GM18526 (cell line): ENCODE measurements around the gene SPIRE1.

Source experiments
- POLR2A ChIP-seq: IDR thresholded peaks from 3 replicates; pipeline ENCODE4 v1.6.1; 2011; ENCODE audit not compliant: insufficient read length; ENCODE audit errors: extremely low read depth

The SPIRE1 gene

DNA sequence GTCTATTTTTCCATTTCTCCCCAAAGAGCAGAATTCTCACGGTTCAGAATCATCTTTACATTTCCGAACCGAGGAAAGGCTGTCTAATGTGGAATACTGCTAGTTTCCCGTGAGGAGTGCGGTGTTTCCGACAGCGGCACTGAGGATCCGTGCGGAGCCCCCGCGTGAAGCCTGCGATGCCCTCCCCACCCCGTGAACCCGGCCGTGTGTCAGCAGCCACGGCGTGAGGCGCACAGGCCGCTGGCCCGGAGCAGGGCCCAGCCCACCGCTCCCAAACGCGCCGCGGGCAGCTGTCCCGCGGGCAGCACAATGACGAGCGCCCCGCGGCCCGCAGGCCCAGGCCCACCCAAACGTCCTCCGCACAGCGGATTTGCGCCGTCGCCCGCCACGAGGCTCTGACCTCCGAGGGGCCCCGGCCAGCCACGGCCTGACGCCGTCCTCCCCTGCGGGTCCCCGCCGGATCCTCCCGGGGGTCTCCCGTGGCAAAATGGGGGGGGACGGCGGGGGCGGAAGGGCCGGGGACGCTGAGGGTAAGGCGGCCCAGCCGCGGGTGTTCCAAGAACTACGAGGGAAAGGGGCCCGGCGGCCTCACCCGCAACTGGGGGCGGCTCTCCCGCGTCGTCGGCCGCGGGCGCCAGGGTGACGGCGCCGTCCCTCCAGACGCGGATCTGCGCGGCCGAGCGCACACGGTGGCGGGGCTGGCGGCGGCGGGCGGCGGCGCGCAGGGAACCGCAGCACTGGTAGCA, 796 bp downstream of the SPIRE1 start:
- TF ChIP-seq POLR2A, result no peak

DNA sequence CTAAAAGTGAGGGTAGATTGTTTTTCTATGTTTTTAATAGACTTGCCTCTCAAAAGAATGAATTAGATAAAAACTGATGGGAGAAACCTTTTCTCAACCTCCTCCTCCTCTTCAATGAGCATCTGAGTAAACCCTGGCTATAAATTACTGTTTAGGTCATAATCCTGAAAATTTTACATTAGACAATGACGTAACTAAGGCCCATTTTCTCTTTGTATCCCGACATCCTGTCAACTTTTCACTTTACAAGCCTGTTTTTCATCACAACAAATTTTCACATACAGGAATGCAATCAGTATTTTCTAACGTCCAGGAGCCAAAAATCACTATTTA, 1.3 kb downstream of the SPIRE1 start:
- no peak for TF ChIP-seq POLR2A

DNA sequence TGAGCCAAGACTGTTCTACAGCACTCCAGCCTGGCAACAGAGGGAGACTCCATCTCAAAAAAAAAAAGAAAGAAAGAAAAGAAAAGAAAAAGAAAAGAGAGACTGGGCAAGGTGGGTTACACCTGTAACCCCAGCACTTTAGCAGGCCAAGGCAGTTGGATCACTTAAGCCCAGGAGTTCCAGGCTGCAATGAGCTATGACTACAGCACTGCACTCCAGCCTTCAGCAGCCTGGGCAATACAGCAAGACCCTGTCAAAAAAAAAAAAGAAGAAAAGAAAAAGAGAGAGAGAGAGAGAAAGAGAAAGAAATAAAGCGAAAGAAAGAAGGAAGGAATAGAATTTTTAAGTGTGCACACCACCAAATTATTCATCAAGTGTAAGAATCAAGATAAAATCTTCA, 2.9 kb downstream of the SPIRE1 start:
- no peak for TF ChIP-seq POLR2A

DNA sequence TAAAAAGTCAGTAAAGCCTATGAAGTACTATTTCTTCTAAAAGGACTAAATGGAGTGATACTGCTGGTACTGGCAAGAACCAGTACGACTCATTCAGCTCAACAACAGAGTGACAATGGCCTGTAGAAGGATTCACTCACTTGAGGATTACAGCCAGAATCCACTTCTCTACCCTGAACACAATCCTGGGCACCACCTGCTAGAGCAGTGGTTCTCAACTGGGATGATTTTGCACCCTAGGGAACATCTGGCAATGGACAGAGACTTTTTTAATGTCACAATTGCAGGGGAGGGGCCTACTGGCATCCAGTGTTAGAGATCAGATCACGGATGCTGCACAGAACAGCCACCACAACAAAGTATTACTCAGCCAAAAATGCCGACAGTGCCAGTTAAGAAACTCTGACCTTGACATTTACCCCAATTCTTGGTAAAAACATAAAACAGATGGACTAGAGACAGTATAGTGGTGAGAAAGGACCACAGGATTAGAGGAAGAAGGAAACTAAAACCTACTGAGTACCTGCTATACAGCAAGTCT, 5.0 kb downstream of the SPIRE1 start:
- TF ChIP-seq POLR2A, result no peak

DNA sequence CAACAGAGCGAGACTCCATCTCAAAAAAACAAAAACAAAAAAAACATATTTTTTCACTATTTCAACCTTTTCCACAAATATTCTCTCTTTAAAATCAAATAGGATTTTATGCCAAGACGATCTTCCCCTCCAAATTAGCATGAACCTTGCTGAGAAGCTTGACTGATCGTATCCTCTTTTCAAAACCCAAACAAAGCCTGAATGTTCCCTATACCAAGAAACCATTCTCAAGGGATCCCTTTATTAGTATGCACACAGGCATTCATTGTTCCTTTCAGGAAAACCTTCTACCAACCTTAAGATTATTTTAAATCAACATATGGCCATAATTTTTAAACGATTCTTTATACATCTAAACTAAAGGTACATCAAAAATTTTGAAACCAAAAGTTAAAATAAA, 6.3 kb downstream of the SPIRE1 start:
- TF ChIP-seq POLR2A, result no peak

DNA sequence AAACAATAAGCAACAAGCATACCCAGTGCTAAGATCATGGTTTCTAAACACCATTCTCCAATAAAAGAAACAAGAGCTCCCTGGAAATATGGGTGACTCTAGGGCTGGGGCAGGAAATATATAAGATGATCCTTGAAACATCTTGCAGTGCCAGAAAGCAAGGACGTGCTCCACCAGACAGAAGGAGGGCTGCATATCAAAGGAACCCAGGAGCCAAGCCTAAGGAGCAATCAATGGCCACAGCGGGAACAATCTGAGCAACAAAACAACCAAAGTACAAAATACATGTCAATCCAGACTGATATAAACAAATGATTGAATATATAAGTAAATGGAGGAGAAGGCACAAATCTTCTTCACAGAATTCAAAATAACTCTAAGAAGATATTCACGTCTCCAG, 10.1 kb downstream of the SPIRE1 start:
- no peak for TF ChIP-seq POLR2A

DNA sequence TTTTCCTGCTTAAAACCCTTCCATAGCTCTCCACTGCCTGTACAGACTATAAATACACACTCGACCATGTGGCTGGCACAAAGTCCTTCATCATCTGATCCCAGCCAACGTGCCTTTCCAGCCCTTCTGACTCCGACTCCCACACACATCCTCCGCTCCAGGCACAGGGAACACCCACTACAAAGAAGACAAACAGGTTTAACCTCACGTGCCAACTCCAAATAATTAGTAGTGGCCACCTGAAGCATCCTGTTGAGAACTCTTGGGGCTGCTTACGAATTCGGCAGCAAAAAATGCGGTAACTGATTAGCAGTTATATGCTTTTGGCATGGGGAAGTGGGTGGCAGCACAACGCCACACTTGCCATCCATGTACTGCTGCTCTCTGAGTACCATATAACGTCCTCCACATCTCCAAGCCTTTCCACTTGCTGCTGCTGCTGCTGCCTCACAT, 12.1 kb downstream of the SPIRE1 start:
- TF ChIP-seq POLR2A, result no peak

DNA sequence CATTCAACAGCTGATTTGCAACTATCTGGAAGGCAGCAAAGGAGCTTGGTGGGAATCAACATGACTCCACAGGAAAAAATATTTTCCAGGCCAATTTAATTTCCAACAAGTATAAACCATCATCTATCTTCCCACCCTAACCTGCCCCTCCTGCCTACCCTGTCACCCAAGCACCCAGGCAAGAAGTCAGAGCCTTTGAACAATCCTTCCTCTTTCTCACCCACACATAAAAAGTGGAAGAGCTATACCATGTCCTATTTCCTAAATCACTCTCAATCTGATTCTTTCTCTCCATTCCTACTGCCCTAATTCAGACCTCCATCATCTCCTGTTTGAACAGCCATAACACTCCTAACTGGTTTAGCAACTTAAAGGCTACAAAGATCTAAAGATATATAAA, 12.7 kb downstream of the SPIRE1 start:
- no peak for TF ChIP-seq POLR2A

DNA sequence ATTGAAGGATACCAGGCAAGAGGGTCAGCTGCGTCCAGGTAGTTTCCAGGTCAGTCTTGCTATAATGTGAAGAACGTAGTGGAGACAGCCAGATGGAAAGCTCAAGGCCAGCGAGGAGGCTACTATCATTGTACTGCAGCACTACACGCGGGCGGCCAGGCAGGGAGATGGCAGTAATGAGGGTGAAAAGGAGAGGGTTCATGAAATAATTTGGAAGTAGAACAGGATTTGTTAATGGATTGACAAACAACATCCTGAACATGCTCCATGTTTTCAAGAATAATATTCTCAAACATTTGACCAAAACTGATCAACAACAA, 17.1 kb downstream of the SPIRE1 start:
- no peak for TF ChIP-seq POLR2A

DNA sequence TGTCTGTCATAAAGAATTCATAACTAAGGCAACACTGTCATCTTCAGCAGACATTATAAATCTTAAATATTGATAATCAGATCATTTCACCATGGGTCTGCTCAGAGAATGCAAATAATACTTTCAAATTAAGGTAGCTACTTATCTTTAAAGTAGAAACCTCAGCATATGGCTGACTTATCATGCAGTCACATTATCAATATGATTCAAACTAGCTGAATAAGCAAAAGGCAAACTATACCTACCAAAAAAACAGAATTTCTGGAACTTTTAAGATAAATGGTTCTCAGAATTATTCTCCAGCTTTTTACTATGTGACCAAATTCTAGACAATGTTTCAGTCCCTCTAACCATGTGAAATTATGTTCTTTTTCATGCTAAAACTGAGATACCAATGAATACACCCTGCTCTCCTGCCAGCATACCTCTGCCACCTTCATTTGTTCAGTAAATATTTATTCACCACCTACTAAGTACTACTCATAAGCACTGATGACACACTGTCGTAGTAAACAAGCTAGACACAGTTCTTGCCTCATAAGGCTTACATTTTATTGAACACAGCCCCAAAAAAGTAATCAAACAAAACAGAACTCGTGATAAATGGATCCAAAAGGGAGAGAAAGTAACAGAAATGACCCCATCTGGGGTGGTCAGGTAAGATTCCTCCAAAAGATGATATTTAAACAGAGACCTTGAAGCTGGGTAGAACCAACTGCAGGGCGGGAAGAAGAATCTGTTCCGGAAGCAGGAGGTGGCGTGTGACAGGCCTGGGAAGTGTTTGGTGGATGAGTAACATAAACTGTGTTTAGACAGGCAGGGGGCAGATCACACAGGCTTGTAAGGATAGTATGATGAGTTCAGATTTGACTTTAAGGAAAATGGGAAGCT, 17.7 kb downstream of the SPIRE1 start:
- no peak for TF ChIP-seq POLR2A

DNA sequence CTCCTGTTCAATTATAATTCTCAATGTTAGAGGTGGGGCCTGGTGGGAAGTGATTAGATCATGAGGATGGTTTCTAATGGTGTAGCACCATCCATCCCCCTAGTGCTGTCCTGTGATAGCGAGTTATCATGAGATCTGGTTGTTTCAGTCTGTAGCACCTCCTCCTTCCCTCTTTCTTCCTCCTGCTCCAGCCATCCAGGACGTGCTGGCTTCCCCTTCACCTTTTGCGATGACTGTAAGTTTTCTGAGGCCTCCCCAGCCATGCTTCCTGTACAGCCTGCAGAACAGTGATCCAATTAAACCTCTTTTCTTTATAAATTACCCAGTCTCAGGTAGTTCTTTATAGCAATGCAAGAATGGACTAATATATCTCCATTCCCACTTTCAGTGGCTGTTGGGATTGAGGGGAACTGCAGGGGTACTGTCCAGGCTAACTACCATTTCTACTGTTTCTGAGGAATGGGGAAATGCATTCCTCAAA, 19.2 kb downstream of the SPIRE1 start:
- no peak for TF ChIP-seq POLR2A

DNA sequence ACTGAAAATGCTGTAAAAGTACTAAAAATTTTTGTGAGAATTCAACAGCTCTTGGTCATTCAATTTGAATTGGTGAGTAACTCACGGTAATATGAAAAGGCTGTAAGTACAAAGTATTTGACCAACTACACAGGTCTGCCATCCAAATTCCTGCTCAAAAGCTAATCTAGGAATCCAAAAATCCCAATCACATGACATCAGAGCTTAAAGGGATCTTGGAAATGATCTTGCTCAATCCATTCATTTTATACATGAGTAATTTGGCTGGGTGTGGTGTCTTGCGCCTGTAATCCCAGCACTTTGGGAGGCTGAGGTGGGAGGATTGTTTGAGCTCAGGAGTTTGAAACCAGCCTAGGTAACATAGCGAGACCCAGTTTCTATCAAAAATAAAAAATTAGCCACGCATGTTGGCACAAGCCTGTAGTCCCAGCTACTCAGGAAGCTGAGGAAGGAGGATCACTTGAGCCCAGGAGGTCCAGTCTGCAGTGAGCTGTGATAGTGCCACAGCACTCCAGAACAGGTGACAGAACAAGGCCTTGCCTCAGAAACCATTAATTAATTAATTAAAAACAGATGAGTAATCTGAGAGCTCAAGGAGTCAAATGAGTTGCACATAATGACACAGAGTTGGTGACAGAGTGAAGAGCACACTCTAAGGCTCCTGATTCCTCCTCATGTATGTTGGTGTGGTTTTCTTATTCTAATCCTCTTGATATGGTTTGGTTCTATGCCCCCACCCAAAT, 19.8 kb downstream of the SPIRE1 start:
- no peak for TF ChIP-seq POLR2A

DNA sequence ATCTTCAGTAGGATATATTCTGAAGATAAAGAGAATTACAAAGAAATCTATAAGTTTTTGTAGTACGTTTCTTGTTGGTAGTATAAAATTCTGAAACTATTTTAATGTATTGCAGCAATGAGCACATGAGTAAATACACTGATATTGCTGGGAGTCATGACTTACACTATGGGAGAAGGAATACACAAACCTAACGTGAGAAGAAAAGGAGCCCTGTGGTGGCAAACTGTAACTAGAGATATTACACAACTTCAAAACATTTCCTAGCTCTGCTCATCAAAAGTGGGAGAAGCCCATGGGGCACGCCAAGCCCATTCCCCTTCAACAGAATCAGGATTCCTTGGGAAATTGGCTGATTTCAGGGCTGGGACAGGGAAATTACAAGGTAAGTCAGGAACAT, 20.5 kb downstream of the SPIRE1 start:
- TF ChIP-seq POLR2A, result no peak

DNA sequence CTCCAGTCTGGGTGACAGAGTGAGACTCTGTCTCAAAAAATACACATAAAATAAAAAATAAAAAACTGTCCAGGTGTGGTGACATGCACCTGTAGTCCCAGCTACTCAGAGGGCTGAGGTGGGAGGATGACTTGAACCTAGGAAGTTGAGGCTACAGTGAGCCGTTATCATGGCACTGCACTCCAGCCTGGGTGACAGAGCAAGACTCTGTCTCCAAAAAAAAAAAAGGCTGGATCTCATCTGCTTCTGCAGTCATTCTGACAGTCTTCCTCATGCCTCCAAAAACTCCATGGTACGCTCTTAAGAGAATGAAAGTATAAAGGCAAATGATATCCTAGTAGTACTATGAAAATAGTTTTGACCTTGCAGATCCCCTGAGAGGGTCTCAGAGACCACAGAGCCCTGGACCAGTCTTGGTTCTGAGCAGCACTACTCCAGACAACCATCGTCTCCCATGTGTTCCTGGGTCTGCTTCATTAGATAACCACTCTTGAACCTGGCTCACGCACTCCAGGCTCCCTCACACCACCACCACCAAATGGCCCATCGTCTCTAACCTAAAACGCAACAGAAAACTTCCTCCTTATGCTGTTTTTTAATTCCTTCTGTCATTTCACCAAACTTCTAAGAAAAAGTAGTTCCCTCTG, 26.0 kb downstream of the SPIRE1 start:
- TF ChIP-seq POLR2A, result no peak

DNA sequence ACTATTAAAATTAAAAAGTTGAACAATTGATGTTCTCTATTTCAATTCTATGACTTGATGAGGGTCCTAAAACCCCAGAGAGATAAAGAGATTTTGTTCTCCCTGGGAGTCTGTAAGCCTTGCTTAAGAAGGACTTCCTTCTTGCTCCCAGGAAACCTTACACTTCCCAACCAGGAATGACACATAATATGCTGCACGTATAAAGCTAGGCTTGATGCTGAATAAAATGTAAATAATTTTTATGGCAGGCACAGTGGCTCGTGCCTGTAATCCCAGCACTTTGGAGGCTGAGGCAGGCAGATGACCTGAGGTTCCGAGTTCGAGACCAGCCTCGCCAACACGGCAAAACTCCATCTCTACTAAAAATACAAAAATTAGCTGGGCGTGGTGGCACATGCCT, 27.8 kb downstream of the SPIRE1 start:
- TF ChIP-seq POLR2A, result no peak
